ENCODE results near the gene WDR18.

DNA sequence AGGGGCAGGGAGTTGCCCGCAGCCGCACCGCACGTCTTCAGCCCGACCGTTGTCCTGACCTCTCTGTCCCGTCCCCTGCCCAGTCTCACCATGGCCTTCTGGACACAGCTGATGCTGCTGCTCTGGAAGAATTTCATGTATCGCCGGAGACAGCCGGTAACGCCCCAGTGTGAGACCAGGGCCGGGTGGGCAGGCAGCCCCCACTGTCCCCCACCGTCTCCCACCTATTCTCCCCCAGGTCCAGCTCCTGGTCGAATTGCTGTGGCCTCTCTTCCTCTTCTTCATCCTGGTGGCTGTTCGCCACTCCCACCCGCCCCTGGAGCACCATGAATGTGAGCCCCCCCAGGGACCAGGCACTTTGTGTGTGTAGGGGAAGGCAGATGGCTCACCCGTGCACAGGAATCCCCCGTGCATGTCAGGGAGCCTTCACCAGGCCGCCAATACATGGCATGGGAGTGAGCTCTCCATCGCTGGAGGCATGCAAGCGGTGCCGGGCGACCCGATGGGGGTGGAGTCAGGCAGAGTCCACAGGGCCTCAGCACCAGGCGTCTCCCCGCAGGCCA is 57.2 kb downstream of the WDR18 start:
- TF ChIP-seq FOXM1 (IDR thresholded peaks at IDR 0.05; ENCODE audit: low read depth) (no peak), TAF1 (IDR thresholded peaks at IDR 0.05; ENCODE audit: borderline replicate concordance, low read depth, low read length) (no peak), EZH2phosphoT487 (IDR thresholded peaks at IDR 0.05; ENCODE audit: borderline replicate concordance, low read depth) (no peak), YY1 (IDR thresholded peaks at IDR 0.05; ENCODE audit: low read depth) (no peak), GATA2 (CRISPR knock-in tag; IDR thresholded peaks at IDR 0.05) (no peak), EP300 (IDR thresholded peaks at IDR 0.05; ENCODE audit: borderline replicate concordance in 1 of 2, low read depth in 1 of 2, low read length in 1 of 2) (no peak), TCF12 (IDR thresholded peaks at IDR 0.05) (no peak), NRF1 (IDR thresholded peaks at IDR 0.05; ENCODE audit: low read depth, low read length) (no peak), MXI1 (IDR thresholded peaks at IDR 0.05; ENCODE audit: low read depth, low read length) (no peak)
- TF ChIP-seq, protein P1, sequence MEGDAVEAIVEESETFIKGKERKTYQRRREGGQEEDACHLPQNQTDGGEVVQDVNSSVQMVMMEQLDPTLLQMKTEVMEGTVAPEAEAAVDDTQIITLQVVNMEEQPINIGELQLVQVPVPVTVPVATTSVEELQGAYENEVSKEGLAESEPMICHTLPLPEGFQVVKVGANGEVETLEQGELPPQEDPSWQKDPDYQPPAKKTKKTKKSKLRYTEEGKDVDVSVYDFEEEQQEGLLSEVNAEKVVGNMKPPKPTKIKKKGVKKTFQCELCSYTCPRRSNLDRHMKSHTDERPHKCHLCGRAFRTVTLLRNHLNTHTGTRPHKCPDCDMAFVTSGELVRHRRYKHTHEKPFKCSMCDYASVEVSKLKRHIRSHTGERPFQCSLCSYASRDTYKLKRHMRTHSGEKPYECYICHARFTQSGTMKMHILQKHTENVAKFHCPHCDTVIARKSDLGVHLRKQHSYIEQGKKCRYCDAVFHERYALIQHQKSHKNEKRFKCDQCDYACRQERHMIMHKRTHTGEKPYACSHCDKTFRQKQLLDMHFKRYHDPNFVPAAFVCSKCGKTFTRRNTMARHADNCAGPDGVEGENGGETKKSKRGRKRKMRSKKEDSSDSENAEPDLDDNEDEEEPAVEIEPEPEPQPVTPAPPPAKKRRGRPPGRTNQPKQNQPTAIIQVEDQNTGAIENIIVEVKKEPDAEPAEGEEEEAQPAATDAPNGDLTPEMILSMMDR (IDR thresholded peaks at IDR 0.05): no peak
- TF ChIP-seq, protein P2, sequence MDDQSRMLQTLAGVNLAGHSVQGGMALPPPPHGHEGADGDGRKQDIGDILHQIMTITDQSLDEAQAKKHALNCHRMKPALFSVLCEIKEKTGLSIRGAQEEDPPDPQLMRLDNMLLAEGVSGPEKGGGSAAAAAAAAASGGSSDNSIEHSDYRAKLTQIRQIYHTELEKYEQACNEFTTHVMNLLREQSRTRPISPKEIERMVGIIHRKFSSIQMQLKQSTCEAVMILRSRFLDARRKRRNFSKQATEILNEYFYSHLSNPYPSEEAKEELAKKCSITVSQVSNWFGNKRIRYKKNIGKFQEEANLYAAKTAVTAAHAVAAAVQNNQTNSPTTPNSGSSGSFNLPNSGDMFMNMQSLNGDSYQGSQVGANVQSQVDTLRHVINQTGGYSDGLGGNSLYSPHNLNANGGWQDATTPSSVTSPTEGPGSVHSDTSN (IDR thresholded peaks at IDR 0.05): no peak
- TF ChIP-seq, protein P3, sequence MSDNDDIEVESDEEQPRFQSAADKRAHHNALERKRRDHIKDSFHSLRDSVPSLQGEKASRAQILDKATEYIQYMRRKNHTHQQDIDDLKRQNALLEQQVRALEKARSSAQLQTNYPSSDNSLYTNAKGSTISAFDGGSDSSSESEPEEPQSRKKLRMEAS (IDR thresholded peaks at IDR 0.05; ENCODE audit: low read depth): no peak

Data from SK-N-SH (cell line).